HepG2 (cell line): ENCODE results near the gene MYO5B. TPM values are rescaled to one million over a fixed set of nuclear protein-coding genes. Genes with fewer than 3 reads are reported as not detected.

Experiments used
- ATAC-seq: fragments of 200-7000 bp; cut with Tn5 transposase; 3 replicates; pipeline ENCODE4 v1.9.1; 2020; ENCODE audit warnings: mild to moderate bottlenecking, moderate library complexity
- BruUV-seq: library from RNA; stranded (reverse); fragments of 400-500 nt; replicated peaks from 2 replicates; lab custom pipeline; 2021; lab: Mats Ljungman, UMichigan
- CTCF ChIA-PET: fragments of 300-600 bp; formaldehyde crosslinking; extraction: SDS; loops from one replicate; lab custom pipeline; 2021; ENCODE audit warnings: low total read pairs, inconsistent platforms, low intra/inter-chr PET ratio; lab: Yijun Ruan, JAX
- POLR2A ChIA-PET: fragments of 350-600 bp; sonication (Branson Sonifier 250); formaldehyde crosslinking; loops from one replicate; lab custom pipeline; 2020; ENCODE audit warnings: antibody characterized with exemption, inconsistent platforms; lab: Yijun Ruan, JAX
- DNase-seq: peaks from one replicate; pipeline ENCODE4 v3.0.0-alpha.2; 2015; ENCODE audit warnings: low spot score
- FAIRE-seq: peaks from 3 replicates; lab custom pipeline; 2011; peaks lifted over from hg19 to GRCh38; lab: Jason Lieb, UNC
- H2AFZ ChIP-seq: one replicate; pipeline ENCODE4 v1.6.1; 2011; ENCODE audit warnings: low read length, inconsistent platforms
- H3K27ac ChIP-seq: fragments of 300-600 bp; 3 replicates; pipeline ENCODE4 v1.8.0; 2011; ENCODE audit warnings: mixed run types, mild to moderate bottlenecking, mixed read lengths, low read length, inconsistent platforms; ENCODE audit not compliant: insufficient read depth; ENCODE audit errors: extremely low read length
- H3K27me3 ChIP-seq, 2 experiments: fragments of 200-600 bp in 1 of 2; 2 replicates in 1 of 2; 3 replicates in 1 of 2; pipeline versions ENCODE4 v1.6.0 to v1.8.0; 2011; ENCODE audit warnings: low read length in 2 of 2, mild to moderate bottlenecking in 2 of 2, moderate library complexity in 2 of 2, inconsistent platforms in 1 of 2; ENCODE audit not compliant: insufficient read depth in 2 of 2, control insufficient read depth in 1 of 2
- H3K36me3 ChIP-seq, 2 experiments: fragments of 200-600 bp in 1 of 2; replicated peaks in 1 of 2; 2 replicates in 1 of 2; 3 replicates in 1 of 2; pipeline versions ENCODE4 v1.5.1 to v1.8.0; 2011; ENCODE audit warnings: low read length in 2 of 2, inconsistent platforms in 1 of 2; ENCODE audit not compliant: insufficient read depth in 2 of 2, control insufficient read depth in 1 of 2
- H3K4me1 ChIP-seq: 2 replicates; pipeline ENCODE4 v1.5.1; 2012; ENCODE audit warnings: low read length, inconsistent platforms; ENCODE audit not compliant: insufficient read depth
- H3K4me2 ChIP-seq: 2 replicates; pipeline ENCODE4 v1.6.0; 2011; ENCODE audit warnings: low read depth, low read length, inconsistent platforms
- H3K4me3 ChIP-seq, 3 experiments: fragments of 200-600 bp in 1 of 3; sonication (generic), shearing (Covaris generic) in 1 of 3; replicated peaks in 1 of 3; 2 replicates each; pipeline ENCODE4 v1.5.1; 2011 to 2016; ENCODE audit warnings: low read length in 3 of 3, inconsistent platforms in 2 of 3, low read depth in 2 of 3, mild to moderate bottlenecking in 2 of 3, control low read depth in 1 of 3, mixed read lengths in 1 of 3; ENCODE audit not compliant: insufficient read depth in 1 of 3
- H3K79me2 ChIP-seq: one replicate; pipeline ENCODE4 v1.6.1; 2011; ENCODE audit warnings: low read length, inconsistent platforms; ENCODE audit not compliant: insufficient read depth
- H3K9ac ChIP-seq: 2 replicates; pipeline ENCODE4 v1.6.0; 2011; ENCODE audit warnings: mild to moderate bottlenecking, low read depth, low read length, inconsistent platforms; ENCODE audit not compliant: insufficient read depth
- H3K9me3 ChIP-seq: 2 replicates; pipeline ENCODE4 v1.5.1; 2012; ENCODE audit warnings: mild to moderate bottlenecking, low read length
- H4K20me1 ChIP-seq: 2 replicates; pipeline ENCODE4 v1.6.0; 2011; ENCODE audit warnings: inconsistent platforms, mild to moderate bottlenecking, low read length, moderate library complexity; ENCODE audit not compliant: insufficient read depth
- CHCHD3 ChIP-seq: sonication (generic); formaldehyde crosslinking; IDR thresholded peaks from 2 replicates; pipeline ENCODE4 v1.8.0; 2022; ENCODE audit warnings: mild to moderate bottlenecking, missing genetic modification reagents, moderate library complexity
- NFATC3 ChIP-seq: sonication (generic); formaldehyde crosslinking; IDR thresholded peaks from 2 replicates; pipeline ENCODE4 v1.5.1; 2020; ENCODE audit warnings: mild to moderate bottlenecking, missing genetic modification reagents
- PRPF4 ChIP-seq: fragments of 200-400 bp; formaldehyde crosslinking; IDR thresholded peaks from 2 replicates; pipeline ENCODE4 v1.6.1; 2016; ENCODE audit warnings: low read length, low read depth; ENCODE audit not compliant: poor library complexity, severe bottlenecking
- RFX1 ChIP-seq: fragments of 450-650 bp; IDR thresholded peaks from 2 replicates; pipeline ENCODE4 v1.6.1; 2017
- SNRNP70 ChIP-seq: fragments of 200-400 bp; formaldehyde crosslinking; IDR thresholded peaks from 2 replicates; pipeline ENCODE4 v1.6.1; 2017; ENCODE audit warnings: mild to moderate bottlenecking, low read depth, low read length, moderate library complexity
- TSC22D2 ChIP-seq: sonication (generic); formaldehyde crosslinking; IDR thresholded peaks from 2 replicates; pipeline ENCODE4 v1.5.1; 2020; ENCODE audit warnings: missing genetic modification reagents, mild to moderate bottlenecking, borderline replicate concordance
- ZBTB1 ChIP-seq: sonication (generic); formaldehyde crosslinking; IDR thresholded peaks from 2 replicates; pipeline ENCODE4 v1.4.0; 2020; ENCODE audit warnings: missing genetic modification reagents, borderline replicate concordance
- ZNF563 ChIP-seq: sonication (generic); formaldehyde crosslinking; IDR thresholded peaks from 2 replicates; pipeline ENCODE4 v1.8.0; 2022; ENCODE audit warnings: mild to moderate bottlenecking, moderate library complexity, missing genetic modification reagents
- WGBS: methylation state at CpG from one replicate; pipeline ENCODE4 v1.1.6; 2017; ENCODE audit warnings: low lambda C conversion rate; 5-methylcytosine and 5-hydroxymethylcytosine counted together
- in situ Hi-C: cut with HindIII; loops from 2 replicates; pipeline ENCODE4 v1.10.0; 2017; ENCODE audit warnings: low pct_unique_long_range_greater_than_20kb; ENCODE audit not compliant: extremely low pct_ligation_motif_present
- intact Hi-C: fragments of 100-400 bp; cut with micrococcal nuclease; formaldehyde crosslinking; loops from one replicate; pipeline ENCODE4 v1.10.0; 2022; ENCODE audit not compliant: unreplicated experiment
- polyA plus RNA-seq, 8 experiments: library from polyadenylated mRNA; depleted of rRNA in 3 of 8; stranded (reverse) in 7 of 8; unstranded in 1 of 8; fragments of >200 nt; fragmentation: Illumina TruSeq in 4 of 8; extraction: Trizol in 4 of 8; gene quantifications; 2 replicates each; pipeline versions ENCODE4 v1.2.1 to v1.2.3, GENCODE V29; 2011 to 2016; ENCODE audit warnings: low read depth in 4 of 8, missing spikeins in 1 of 8, mixed read lengths in 1 of 8; ENCODE audit not compliant: insufficient read depth in 1 of 8
- total RNA-seq, 5 experiments: library from RNA; depleted of rRNA; stranded (reverse); fragments of >200 nt; fragmentation: Illumina TruSeq; extraction: Trizol; gene quantifications; 2 replicates each; pipeline ENCODE4 v1.2.3, GENCODE V29; 2016; ENCODE audit warnings: low read depth in 1 of 5

MYO5B gene
- total and polyA plus RNA-seq, 2 of the 13 experiments (the other 11 are each of a cell fraction or from before 2014, with no cell fraction given): 13.1 to 24.0 TPM

GRCh38 chr18:50092245-50092805, 102.6 kb downstream of the MYO5B start (continued):
- TF ChIP-seq RFX1 (no peak), ZBTB1 (no peak), TSC22D2 (CRISPR knock-in tag) (no peak), SNRNP70 (no peak), CHCHD3 (CRISPR knock-in tag) (no peak)

- ATAC-seq (no peak), DNase-seq (no peak)
- Histone ChIP-seq H3K27ac (peak overlapping the region; percentile 69), H3K79me2 (no peaks in the 10 kb centered on the region), H3K27me3 (no peaks in the 10 kb centered on the region), H4K20me1 (no peaks in the 10 kb centered on the region), H3K4me3 (no peak overlapping the region; a peak in 2 of 6 replicates), H3K4me1 (peaks cover 56% of the 10 kb centered on the region), H2AFZ (no peak overlapping the region), H3K36me3 (no peaks in the 10 kb centered on the region), H3K9me3 (no peaks in the 10 kb centered on the region), H3K4me2 (peak overlapping the region; percentile 66)
- in situ Hi-C loops: no loop called here
- ChIA-PET CTCF (no interaction called here), POLR2A (interaction anchor here (0.6 kb wide), 1 partner anchor 54 kb away, joined by 4 read pairs; no protein-coding TSS in a partner anchor)
- intact Hi-C loops: loop anchor here (2.0 kb wide), 1 partner anchor 35 kb away; no protein-coding TSS in a partner anchor
- WGBS: 70% methylated on average over 2 of the region's 2 CpGs
- TF ChIP-seq NFATC3 (CRISPR knock-in tag) (no peak), ZNF563 (no peak), PRPF4 (no peak)
- TF ChIP-seq, all 625 proteins: peak for 0
- no TSS peak for BruUV-seq
- no peak for FAIRE-seq
- H3K9ac ChIP-seq: peak overlapping the region; percentile 7; the same call in 1 of the 2 replicates
Measured at GRCh38 chr18:50091509-50092244, 103.3 kb downstream of the MYO5B start.
